Transverse colon (tissue), 4 donors: ENCODE results near the gene ZBTB9. TPM values are rescaled to one million over a fixed set of nuclear protein-coding genes. Genes with fewer than 3 reads are reported as not detected.
A peak's percentile ranks its signal among the peaks of the same experiment; 100 is the strongest.

Experiments
- DNase-seq: peaks from one replicate; pipeline ENCODE4 v3.0.0-alpha.2; 2019
- H3K27ac ChIP-seq, 4 donors: fragments of 200-600 bp; sonication (generic); 2 replicates each; pipeline ENCODE4 v1.5.1; 2016 to 2018; ENCODE audit warnings: inconsistent platforms in 4 of 4
- H3K27me3 ChIP-seq: fragments of 200-600 bp; sonication (generic); 2 replicates; pipeline ENCODE4 v1.5.1; 2017; ENCODE audit warnings: inconsistent platforms
- H3K36me3 ChIP-seq, 4 donors: fragments of 200-600 bp; sonication (generic); 2 replicates each; pipeline ENCODE4 v1.5.1; 2017 to 2019; ENCODE audit warnings: inconsistent platforms in 4 of 4
- H3K4me1 ChIP-seq, 4 donors: fragments of 200-600 bp; sonication (generic); 2 replicates each; pipeline ENCODE4 v1.5.1; 2017 to 2020; ENCODE audit warnings: inconsistent platforms in 4 of 4
- H3K4me3 ChIP-seq, 4 donors: fragments of 200-600 bp; sonication (generic); 1 replicate in 1 of 4; 2 replicates in 3 of 4; pipeline versions ENCODE4 v1.5.1 to v1.6.1; 2017 to 2019; ENCODE audit warnings: inconsistent platforms in 4 of 4
- H3K9me3 ChIP-seq, 2 donors: fragments of 200-600 bp; sonication (generic); 2 replicates each; pipeline ENCODE4 v1.5.1; 2017 to 2019; ENCODE audit warnings: inconsistent platforms in 2 of 2
- EP300 ChIP-seq: sonication (generic); formaldehyde crosslinking; IDR thresholded peaks from one replicate; pipeline ENCODE4 v1.6.1; 2017; ENCODE audit warnings: antibody characterized with exemption, low read depth
- POLR2A ChIP-seq: fragments of 450-650 bp; IDR thresholded peaks from one replicate; pipeline ENCODE4 v1.6.1; 2016; ENCODE audit warnings: antibody characterized with exemption, mild to moderate bottlenecking, moderate library complexity
- POLR2AphosphoS5 ChIP-seq, 3 donors: sonication (generic); formaldehyde crosslinking; IDR thresholded peaks; one replicate each; pipeline ENCODE4 v1.6.1; 2016; ENCODE audit warnings: antibody characterized with exemption in 3 of 3
- WGBS, 2 donors: methylation state at CpG; one replicate each; pipeline ENCODE4 v1.1.5; 2018; ENCODE audit warnings: low coverage in 1 of 2; 5-methylcytosine and 5-hydroxymethylcytosine counted together
- in situ Hi-C, 4 donors: fragments of 200-750 bp; cut with MboI; loops; one replicate each; pipeline versions ENCODE4 v1.15.0 to v1.15.1; 2017; ENCODE audit warnings: low sequenced_read_pairs in 3 of 4, low pct_ligation_motif_present in 1 of 4, low pct_unique_long_range_greater_than_20kb in 1 of 4
- intact Hi-C: fragments of 100-400 bp; cut with DNase I; formaldehyde crosslinking; loops from one replicate; pipeline ENCODE4 v1.15.1; 2023; ENCODE audit warnings: low total_unique reads
- total RNA-seq, 4 donors: library from RNA; depleted of rRNA; stranded (reverse); fragments of >200 nt; gene quantifications; one replicate each; pipeline ENCODE4 v1.1.0, GENCODE V29; 2016
- TF ChIP-seq, protein P1 (sequence below), 5 experiments: fragments of 200-600 bp in 3 of 5; fragments of 450-650 bp in 2 of 5; sonication (generic) in 3 of 5; IDR thresholded peaks; 1 replicate in 2 of 5; 2 replicates in 3 of 5; pipeline ENCODE4 v1.5.1; 2016 to 2017; ENCODE audit warnings: antibody characterized with exemption in 5 of 5, inconsistent platforms in 3 of 5, mild to moderate bottlenecking in 2 of 5, moderate library complexity in 1 of 5

Gene ZBTB9
- total RNA-seq, 4 donors from 2014 or later = 2.2 to 3.2 TPM; not detected in 2

DNA sequence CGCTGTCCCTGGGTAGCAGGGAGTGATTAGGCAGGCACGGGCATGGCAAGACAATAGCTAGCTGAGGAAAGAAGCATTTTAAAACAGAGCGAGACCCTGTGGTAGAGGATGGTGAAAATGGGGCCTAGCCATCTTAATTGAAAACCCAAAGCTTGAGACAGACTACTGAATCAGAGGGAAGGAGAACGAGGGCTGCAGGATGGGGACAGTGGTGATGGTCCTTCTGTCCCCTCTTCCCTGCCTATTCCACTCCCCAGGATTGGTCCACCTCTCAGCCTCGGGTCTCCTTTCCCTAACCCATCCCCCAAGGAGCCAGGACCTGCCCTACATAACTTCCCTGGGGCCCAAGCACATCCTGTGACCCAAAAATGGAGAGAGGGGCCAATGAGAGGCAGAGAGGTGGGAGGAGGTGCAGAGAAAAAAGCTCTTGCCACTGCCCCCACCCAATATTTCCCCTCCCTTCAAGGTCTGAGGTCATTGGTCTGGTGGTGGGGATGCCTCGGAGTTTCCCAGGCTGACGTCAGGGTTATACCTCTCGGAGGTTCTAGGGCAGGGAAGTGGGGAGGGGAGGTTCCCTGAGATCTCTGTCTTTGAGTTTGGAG, 35.6 kb upstream of the ZBTB9 start:
- no peaks in the 10 kb centered on the region for H3K9me3 ChIP-seq
- intact Hi-C loops (loop anchor here (5.0 to 10.0 kb wide), 2 partner anchors 104 to 1629 kb away; partner anchors contain the start of genes TAPBP and ZBTB22), in situ Hi-C loops (loop anchor here in 1 of 4 donors (25.0 kb wide), 1 partner anchor 456 kb away; the partner anchor contains the start of genes BRD2 and HLA-DMA)
- peaks cover 0 to 21% (median 4%) of the 10 kb centered on the region in 4 donors for H3K36me3 ChIP-seq
- H3K27me3 ChIP-seq = no peaks in the 10 kb centered on the region
- H3K4me1 ChIP-seq = peaks cover 19 to 47% (median 34%) of the 10 kb centered on the region in 4 donors
- H3K4me3 ChIP-seq = peak overlapping the region; percentile 4 to 71 (median 48)
- peak overlapping the region; percentile 91 to 96 (median 94) for H3K27ac ChIP-seq
- DNase-seq = no peak
- TF ChIP-seq POLR2AphosphoS5 (IDR thresholded peaks at IDR 0.05) (no peak), POLR2A (no peak), EP300 (no peak)
- TF ChIP-seq, protein P1, sequence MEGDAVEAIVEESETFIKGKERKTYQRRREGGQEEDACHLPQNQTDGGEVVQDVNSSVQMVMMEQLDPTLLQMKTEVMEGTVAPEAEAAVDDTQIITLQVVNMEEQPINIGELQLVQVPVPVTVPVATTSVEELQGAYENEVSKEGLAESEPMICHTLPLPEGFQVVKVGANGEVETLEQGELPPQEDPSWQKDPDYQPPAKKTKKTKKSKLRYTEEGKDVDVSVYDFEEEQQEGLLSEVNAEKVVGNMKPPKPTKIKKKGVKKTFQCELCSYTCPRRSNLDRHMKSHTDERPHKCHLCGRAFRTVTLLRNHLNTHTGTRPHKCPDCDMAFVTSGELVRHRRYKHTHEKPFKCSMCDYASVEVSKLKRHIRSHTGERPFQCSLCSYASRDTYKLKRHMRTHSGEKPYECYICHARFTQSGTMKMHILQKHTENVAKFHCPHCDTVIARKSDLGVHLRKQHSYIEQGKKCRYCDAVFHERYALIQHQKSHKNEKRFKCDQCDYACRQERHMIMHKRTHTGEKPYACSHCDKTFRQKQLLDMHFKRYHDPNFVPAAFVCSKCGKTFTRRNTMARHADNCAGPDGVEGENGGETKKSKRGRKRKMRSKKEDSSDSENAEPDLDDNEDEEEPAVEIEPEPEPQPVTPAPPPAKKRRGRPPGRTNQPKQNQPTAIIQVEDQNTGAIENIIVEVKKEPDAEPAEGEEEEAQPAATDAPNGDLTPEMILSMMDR (IDR thresholded peaks at IDR 0.05) = no peak
- WGBS, 2 donors = 28 to 41% methylated on average over 5 to 8 of the region's 8 CpGs

DNA sequence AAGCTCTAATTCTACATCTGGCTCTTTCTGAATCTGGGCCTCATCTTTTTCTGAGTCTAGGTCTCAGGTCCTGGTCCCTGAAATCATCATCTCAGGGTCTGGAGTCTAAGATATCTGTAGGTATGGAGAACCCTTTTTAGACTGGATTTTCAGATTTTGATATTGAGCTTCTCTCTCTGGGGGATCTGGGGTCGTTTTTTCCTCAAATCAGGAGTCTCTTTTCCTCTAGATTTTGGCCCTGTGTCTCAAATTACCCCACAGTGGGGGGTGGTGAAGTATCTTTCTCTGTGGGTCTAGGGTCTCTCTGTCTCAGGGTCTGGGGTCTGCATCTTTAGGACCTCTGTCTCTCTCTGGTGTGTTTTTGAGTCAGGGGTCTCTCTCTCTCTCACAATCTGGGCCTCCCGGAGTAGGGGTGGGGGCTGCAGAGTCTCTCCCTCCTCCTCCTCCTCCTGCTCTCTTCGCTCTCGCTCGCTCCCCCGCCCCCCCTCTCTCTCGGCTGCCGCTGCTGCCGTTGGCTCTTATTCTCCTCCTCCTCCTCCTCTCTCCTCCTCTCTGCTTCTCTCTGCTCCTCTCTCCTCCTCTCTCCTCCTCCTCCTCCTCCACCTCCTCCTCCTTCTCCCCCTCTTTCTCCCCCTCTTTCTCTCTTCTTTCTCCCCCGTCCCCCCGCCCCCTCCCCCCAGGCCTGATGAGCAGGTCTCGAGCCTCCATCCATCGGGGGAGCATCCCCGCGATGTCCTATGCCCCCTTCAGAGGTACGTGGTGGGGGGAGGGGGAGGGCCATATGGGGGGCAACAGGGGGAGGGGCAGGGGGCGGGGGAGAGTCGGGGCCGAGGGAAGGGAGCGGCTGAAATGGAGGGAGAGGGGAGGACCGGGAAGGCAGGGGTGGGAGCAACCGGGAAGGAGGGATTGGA, 34.5 kb upstream of the ZBTB9 start, which contains the start of gene SYNGAP1:
Gene SYNGAP1, plus strand, starts transcription at position 486 of the 911 bp plus-strand sequence. Its CDS starts 200 bp downstream, at position 686.
- no peaks in the 10 kb centered on the region for H3K9me3 ChIP-seq
- H3K4me1 ChIP-seq = peaks cover 24 to 57% (median 39%) of the 10 kb centered on the region in 4 donors
- DNase-seq = peak; percentile 58
- peak within 1 kb of the TSS in 3 of 4 donors; percentile 5 to 46 (median 13) for H3K4me3 ChIP-seq
- peaks cover 0 to 11% (median 0%) of the 10 kb centered on the region in 4 donors for H3K36me3 ChIP-seq
- no peaks in the 10 kb centered on the region for H3K27me3 ChIP-seq
- intact Hi-C loops = loop anchor here (5.0 to 10.0 kb wide), 2 partner anchors 105 to 1627 kb away; partner anchors contain the start of genes TAPBP and ZBTB22
- 10 to 13% methylated on average over 7 to 20 of the region's 22 CpGs for WGBS, 2 donors
- TF ChIP-seq POLR2A (no peak), EP300 (no peak), POLR2AphosphoS5 (IDR thresholded peaks at IDR 0.05) (no peak)
- TF ChIP-seq, protein P1 (IDR thresholded peaks at IDR 0.05) = no peak
- peak within 1 kb of the TSS; percentile 91 to 96 (median 94) for H3K27ac ChIP-seq
- in situ Hi-C loops = loop anchor here in 1 of 4 donors (25.0 kb wide), 1 partner anchor 458 kb away; the partner anchor contains the start of genes BRD2 and HLA-DMA

DNA sequence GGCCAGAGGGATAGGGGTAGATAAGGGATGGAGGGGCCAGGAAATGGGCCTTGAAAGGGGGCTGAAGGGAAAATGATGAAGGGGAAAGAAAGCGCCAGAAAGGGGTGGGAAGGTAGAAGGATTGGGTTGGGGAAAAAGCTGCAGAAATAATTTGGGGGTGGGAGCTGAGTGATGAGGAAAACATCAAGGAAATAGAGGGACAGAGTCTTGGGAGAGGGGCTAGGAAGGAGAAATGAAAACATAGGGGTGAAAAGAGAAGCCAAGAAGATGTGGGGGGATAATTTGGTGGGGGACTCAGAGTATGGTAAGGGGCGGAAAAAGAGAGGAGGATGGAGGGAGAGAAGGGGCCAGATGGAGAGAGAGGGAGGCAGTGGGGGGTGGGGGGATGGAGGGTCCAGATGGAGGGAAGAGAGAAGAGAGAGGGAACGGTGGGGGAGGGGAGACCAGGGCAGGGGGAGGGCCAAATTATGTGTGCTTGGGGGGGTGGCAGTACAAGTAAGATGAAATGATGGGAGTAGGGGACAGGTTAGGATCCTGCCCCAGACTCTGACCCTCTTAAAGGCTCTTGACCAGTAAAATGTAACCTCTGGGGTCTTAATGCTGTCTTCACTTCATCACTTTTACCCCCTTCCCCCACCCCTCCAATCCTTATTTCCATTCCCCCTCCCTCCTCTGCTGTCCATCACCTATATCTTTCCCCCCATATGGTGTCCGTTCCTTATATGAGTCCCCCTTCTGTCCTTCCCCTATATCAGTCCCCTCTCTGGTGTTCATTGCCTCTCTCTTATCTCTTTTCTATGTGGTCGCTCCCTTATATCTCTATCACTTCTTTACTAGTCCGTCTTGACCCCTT, 33.7 kb upstream of the ZBTB9 start:
- whole genome bisulfite sequencing, 2 donors = 69 to 73% methylated on average over 2 to 6 of the region's 6 CpGs
- Histone ChIP-seq H3K9me3 (no peaks in the 10 kb centered on the region), H3K36me3 (peaks cover 0 to 3% (median 0%) of the 10 kb centered on the region in 4 donors), H3K27ac (peak overlapping the region; percentile 91 to 96 (median 94)), H3K4me3 (peak overlapping the region in 3 of 4 donors; percentile 5 to 46 (median 13)), H3K27me3 (no peaks in the 10 kb centered on the region), H3K4me1 (peaks cover 27 to 56% (median 43%) of the 10 kb centered on the region in 4 donors)
- TF ChIP-seq POLR2A = no peak
- TF ChIP-seq POLR2AphosphoS5 (IDR thresholded peaks at IDR 0.05) = no peak
- TF ChIP-seq, protein P1 (IDR thresholded peaks at IDR 0.05) = no peak
- TF ChIP-seq EP300 = no peak
- intact Hi-C loops (no loop called here), in situ Hi-C loops (loop anchor here in 1 of 4 donors (25.0 kb wide), 1 partner anchor 458 kb away; the partner anchor contains the start of genes BRD2 and HLA-DMA)
- no peak for DNase-seq
